ENCODE results near the gene HNRNPR.

GRCh38 chr1:23367791-23368561 is 23.9 kb upstream of the HNRNPR start:
- TF ChIP-seq CTCF (optimal IDR thresholded peaks at IDR 0.05 in 1 of 3, IDR thresholded peaks at IDR 0.05 in 1 of 3, conservative IDR thresholded peaks at IDR 0.05 in 1 of 3; ENCODE audit: extremely low read depth in 1 of 3, insufficient read depth in 2 of 3, low read length in 3 of 3) (no peak), EZH2 (IDR thresholded peaks at IDR 0.05; ENCODE audit: low read length) (no peak)
